Parathyroid adenoma (tissue), 2 donors: Measurements from ENCODE around the gene RNF208.

Source experiments
- H2AFZ ChIP-seq: fragments of 300-600 bp; sonication (generic); one replicate; pipeline ENCODE4 v1.7.0; 2017; ENCODE audit warnings: antibody characterized with exemption, mild to moderate bottlenecking
- H3K27ac ChIP-seq: fragments of 300-600 bp; sonication (generic); one replicate; pipeline ENCODE4 v1.7.0; 2017
- H3K27me3 ChIP-seq: fragments of 300-600 bp; sonication (generic); one replicate; pipeline ENCODE4 v1.7.0; 2017; ENCODE audit warnings: low read length; ENCODE audit not compliant: control insufficient read depth, insufficient read depth
- H3K36me3 ChIP-seq: fragments of 300-600 bp; sonication (generic); one replicate; pipeline ENCODE4 v1.7.0; 2017; ENCODE audit warnings: low read length; ENCODE audit not compliant: control insufficient read depth, insufficient read depth
- H3K4me1 ChIP-seq: fragments of 300-600 bp; sonication (generic); one replicate; pipeline ENCODE4 v1.7.0; 2017; ENCODE audit warnings: control low read depth
- H3K4me2 ChIP-seq: fragments of 300-600 bp; sonication (generic); one replicate; pipeline ENCODE4 v1.7.0; 2017; ENCODE audit warnings: low read length
- H3K4me3 ChIP-seq: fragments of 300-600 bp; sonication (generic); one replicate; pipeline ENCODE4 v1.7.0; 2017; ENCODE audit warnings: low read depth, low read length
- H3K79me2 ChIP-seq: fragments of 300-600 bp; sonication (generic); one replicate; pipeline ENCODE4 v1.7.0; 2017; ENCODE audit warnings: control low read depth
- H3K9ac ChIP-seq: fragments of 300-600 bp; sonication (generic); one replicate; pipeline ENCODE4 v1.7.0; 2017; ENCODE audit warnings: mild to moderate bottlenecking
- H3K9me3 ChIP-seq: fragments of 300-600 bp; sonication (generic); one replicate; pipeline ENCODE4 v1.7.0; 2017; ENCODE audit warnings: low read length; ENCODE audit not compliant: control insufficient read depth
- TF ChIP-seq, protein P1 (sequence below): fragments of 300-600 bp; sonication (generic); IDR thresholded peaks from one replicate; pipeline ENCODE4 v1.7.0; 2017; ENCODE audit warnings: antibody characterized with exemption, mild to moderate bottlenecking
- donor health status: primary hyperparathyroidism.

RNF208 gene

DNA sequence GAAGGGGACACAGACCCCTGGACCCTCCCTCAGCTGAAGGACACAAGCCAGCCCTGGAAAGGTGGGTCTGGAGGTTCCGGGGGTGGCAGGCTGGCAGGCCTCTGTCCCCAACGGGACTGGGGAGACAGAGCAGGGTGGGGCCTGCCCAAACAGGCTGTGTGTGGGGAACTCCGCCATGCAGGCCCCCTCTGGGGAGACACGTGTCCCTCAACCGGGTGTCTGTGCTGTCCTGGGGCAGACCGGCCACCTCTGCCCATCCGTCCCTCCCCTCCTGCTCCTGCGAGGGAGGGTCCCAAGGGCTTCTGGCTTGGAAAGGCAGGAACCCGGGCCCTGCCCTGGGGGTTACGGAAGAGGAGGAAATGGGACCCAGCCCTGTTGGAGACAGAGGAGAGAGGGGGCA, 10.1 kb upstream of the RNF208 start:
- no peaks in the 10 kb centered on the region for H3K79me2 ChIP-seq
- H3K9me3 ChIP-seq = no peaks in the 10 kb centered on the region
- H3K27me3 ChIP-seq = no peaks in the 10 kb centered on the region
- no peak overlapping the region for H3K9ac ChIP-seq
- no peak overlapping the region for H3K4me2 ChIP-seq
- H2AFZ ChIP-seq = no peak overlapping the region
- TF ChIP-seq, protein P1, sequence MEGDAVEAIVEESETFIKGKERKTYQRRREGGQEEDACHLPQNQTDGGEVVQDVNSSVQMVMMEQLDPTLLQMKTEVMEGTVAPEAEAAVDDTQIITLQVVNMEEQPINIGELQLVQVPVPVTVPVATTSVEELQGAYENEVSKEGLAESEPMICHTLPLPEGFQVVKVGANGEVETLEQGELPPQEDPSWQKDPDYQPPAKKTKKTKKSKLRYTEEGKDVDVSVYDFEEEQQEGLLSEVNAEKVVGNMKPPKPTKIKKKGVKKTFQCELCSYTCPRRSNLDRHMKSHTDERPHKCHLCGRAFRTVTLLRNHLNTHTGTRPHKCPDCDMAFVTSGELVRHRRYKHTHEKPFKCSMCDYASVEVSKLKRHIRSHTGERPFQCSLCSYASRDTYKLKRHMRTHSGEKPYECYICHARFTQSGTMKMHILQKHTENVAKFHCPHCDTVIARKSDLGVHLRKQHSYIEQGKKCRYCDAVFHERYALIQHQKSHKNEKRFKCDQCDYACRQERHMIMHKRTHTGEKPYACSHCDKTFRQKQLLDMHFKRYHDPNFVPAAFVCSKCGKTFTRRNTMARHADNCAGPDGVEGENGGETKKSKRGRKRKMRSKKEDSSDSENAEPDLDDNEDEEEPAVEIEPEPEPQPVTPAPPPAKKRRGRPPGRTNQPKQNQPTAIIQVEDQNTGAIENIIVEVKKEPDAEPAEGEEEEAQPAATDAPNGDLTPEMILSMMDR = no peak
- peaks cover 8% of the 10 kb centered on the region for H3K4me1 ChIP-seq
- no peak overlapping the region for H3K4me3 ChIP-seq
- H3K27ac ChIP-seq = no peak overlapping the region
- H3K36me3 ChIP-seq = no peaks in the 10 kb centered on the region

DNA sequence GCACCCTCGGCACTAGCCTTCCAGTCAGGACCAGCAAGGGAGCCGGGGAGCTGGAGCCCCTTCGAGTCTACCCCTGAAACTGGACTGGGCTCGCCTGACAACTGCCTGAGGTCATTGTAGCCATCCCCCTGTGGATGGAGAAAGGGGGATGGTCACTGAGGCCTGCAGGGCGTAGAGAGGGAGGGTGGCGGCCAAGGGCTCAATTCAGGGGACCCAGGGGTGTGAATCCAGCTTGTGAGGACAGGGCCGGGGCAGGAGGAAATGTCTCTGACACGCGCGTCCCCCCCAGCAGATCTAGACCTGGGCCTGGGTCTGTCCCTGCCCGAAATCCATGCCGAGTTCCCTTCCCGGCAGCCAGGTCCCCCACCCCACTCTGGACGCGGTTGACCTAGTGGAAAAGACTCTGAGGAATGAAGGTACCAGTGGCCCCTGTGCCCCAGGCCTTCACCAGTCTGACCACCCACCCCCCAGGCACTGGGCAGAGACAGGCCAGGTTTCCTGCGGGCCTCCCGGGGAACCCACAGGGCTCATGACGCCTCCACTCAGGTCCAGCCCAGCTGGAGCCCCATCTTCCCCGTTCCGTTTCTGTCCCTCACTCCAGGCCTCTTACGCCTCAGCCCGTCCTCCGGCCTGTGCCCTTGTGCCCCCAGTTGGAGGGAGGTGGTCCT, 9.5 kb upstream of the RNF208 start:
- H3K4me3 ChIP-seq = no peak overlapping the region
- no peak overlapping the region for H3K4me2 ChIP-seq
- H3K36me3 ChIP-seq = no peaks in the 10 kb centered on the region
- no peaks in the 10 kb centered on the region for H3K27me3 ChIP-seq
- no peak overlapping the region for H3K9ac ChIP-seq
- no peaks in the 10 kb centered on the region for H3K79me2 ChIP-seq
- H3K27ac ChIP-seq = no peak overlapping the region
- H3K4me1 ChIP-seq = peaks cover 9% of the 10 kb centered on the region
- TF ChIP-seq, protein P1 = no peak
- no peak overlapping the region for H2AFZ ChIP-seq
- H3K9me3 ChIP-seq = no peaks in the 10 kb centered on the region

DNA sequence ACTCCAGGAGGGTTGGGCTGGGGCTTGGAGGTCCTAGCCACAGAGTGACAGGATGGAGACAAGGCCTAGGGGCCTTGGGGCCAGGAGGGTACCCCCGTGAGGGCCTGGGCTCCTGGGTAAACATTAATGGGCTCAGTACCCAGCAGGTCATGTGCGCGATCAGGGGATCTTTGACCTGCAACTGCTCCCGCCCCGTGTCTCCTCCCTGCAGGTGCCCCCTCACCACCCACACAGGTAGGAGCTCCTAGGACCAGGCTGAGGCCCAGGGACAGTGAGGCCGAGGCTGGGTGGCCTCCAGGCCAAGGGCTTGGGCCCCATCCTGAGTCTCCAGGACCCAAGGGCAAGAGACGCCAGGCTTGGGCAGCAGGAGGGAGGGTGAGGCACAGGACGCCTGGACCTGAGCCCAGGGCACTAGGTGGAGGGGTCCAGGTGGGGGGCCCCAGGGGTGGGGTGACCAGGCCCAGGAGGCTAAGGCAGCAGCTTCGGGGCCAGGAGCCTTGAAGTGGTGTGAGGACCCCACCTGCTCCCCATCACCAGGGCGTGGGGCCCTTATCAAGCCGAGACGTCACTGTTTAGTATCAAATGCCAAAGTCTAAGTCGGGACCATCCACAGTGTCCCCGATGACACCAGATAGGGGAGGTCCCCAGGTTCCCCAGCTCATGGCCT, 8.8 kb upstream of the RNF208 start, which contains the start of gene SLC34A3:
SLC34A3 (plus strand) TSS at position 197 of the 667 bp plus-strand sequence. CDS start 802 bp downstream, outside the sequence.
- no peaks in the 10 kb centered on the region for H3K27me3 ChIP-seq
- TF ChIP-seq, protein P1 = no peak
- H2AFZ ChIP-seq = no peak within 1 kb of the TSS
- H3K9ac ChIP-seq = no peak within 1 kb of the TSS
- no peak within 1 kb of the TSS for H3K27ac ChIP-seq
- H3K79me2 ChIP-seq = no peaks in the 10 kb centered on the region
- H3K4me3 ChIP-seq = no peak within 1 kb of the TSS
- peaks cover 5% of the 10 kb centered on the region for H3K4me1 ChIP-seq
- no peak within 1 kb of the TSS for H3K4me2 ChIP-seq
- H3K36me3 ChIP-seq = no peaks in the 10 kb centered on the region
- H3K9me3 ChIP-seq = no peaks in the 10 kb centered on the region

DNA sequence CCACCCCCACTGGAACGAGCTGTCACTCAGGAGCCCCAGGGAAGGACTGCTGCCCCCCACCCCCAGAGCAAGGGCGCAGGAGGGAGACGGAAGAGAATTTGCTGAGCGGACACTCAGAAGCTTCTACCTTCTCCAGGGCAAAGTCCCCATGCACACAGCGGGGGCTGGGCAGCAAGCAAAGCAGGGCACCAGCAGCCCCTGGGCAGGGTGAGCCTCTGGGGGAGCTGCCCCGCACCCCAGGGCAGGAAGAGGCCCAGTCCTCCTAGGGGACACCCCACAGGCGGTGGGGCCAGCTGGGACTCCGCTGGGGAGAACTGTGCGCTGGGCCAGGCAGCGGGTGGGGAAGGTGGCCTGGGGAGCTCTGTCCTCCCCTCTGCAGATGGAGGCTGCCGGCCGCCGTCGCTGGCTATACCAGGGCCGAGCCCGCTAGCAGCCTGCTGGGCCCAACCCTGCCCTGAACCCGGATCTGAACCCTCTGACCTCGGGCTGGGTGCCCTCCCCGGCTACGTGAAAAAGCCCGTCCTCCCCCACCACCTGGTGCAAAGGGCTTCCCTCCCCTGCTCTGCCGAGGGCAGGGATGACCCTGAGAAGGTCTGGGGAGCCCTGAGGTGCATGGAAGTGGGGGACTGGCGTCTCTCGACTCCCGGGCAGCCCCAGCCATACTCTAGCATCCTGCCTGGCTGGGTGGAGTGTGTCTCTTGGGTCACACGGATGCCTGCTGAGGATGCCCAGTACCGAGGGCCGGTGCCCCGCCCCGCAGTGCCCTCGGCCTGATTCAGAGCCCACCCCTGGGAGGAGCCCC, 8.1 kb upstream of the RNF208 start:
- Histone ChIP-seq H3K9me3 (no peaks in the 10 kb centered on the region), H3K9ac (no peak overlapping the region), H3K27ac (no peak overlapping the region), H3K4me3 (no peak overlapping the region), H3K36me3 (no peaks in the 10 kb centered on the region), H3K4me2 (no peak overlapping the region), H3K27me3 (no peaks in the 10 kb centered on the region), H3K4me1 (peaks cover 5% of the 10 kb centered on the region), H3K79me2 (no peaks in the 10 kb centered on the region), H2AFZ (no peak overlapping the region)
- TF ChIP-seq, protein P1 = no peak
